OCI-LY3 (cell line): ENCODE measurements around the gene PRXL2B.

Source experiments
- H2AFZ ChIP-seq: fragments of 200-600, 300-600 bp; shearing (Covaris generic); 2 replicates; pipeline ENCODE4 v1.6.0; 2014; ENCODE audit warnings: antibody characterized with exemption, low read depth, low read length
- H3K27ac ChIP-seq: fragments of 200-600, 300-600 bp; sonication (generic); 2 replicates; pipeline ENCODE4 v1.5.1; 2014; ENCODE audit warnings: mild to moderate bottlenecking, low read length, moderate library complexity, mixed read lengths
- H3K27me3 ChIP-seq: fragments of 200-600, 300-600 bp; sonication (generic); 2 replicates; pipeline ENCODE4 v1.6.1; 2014; ENCODE audit warnings: low read depth, low read length, mixed read lengths
- H3K36me3 ChIP-seq: fragments of 200-600, 300-600 bp; sonication (generic); replicated peaks from 2 replicates; pipeline ENCODE3; 2014; ENCODE audit warnings: low read depth, low read length, mixed read lengths
- H3K4me1 ChIP-seq: fragments of 300-600, 200-600 bp; sonication (generic); 2 replicates; pipeline ENCODE4 v1.6.1; 2014; ENCODE audit warnings: low read length, mixed read lengths
- H3K4me2 ChIP-seq: fragments of 200-600, 300-600 bp; sonication (generic); 2 replicates; pipeline ENCODE4 v1.6.1; 2014; ENCODE audit warnings: low read length, mixed read lengths
- H3K4me3 ChIP-seq: fragments of 300-600, 200-600 bp; sonication (generic); 2 replicates; pipeline ENCODE4 v1.5.1; 2014; ENCODE audit warnings: antibody characterized with exemption, mild to moderate bottlenecking, low read length, moderate library complexity
- H3K79me2 ChIP-seq: fragments of 300-600, 200-600 bp; shearing (Covaris generic); 2 replicates; pipeline ENCODE4 v1.6.1; 2014; ENCODE audit warnings: mild to moderate bottlenecking, low read length, mixed read lengths
- H3K9ac ChIP-seq: fragments of 300-600, 200-600 bp; shearing (Covaris generic); 2 replicates; pipeline ENCODE4 v1.6.0; 2014; ENCODE audit warnings: mild to moderate bottlenecking, low read length, moderate library complexity
- H3K9me3 ChIP-seq: fragments of 200-600, 300-600 bp; shearing (Covaris generic); 2 replicates; pipeline ENCODE4 v1.6.1; 2014; ENCODE audit warnings: low read length, mixed read lengths; ENCODE audit not compliant: insufficient read depth
- H4K20me1 ChIP-seq: fragments of 200-600, 300-600 bp; sonication (generic); 2 replicates; pipeline ENCODE4 v1.6.1; 2016; ENCODE audit warnings: low read length, mixed read lengths; ENCODE audit not compliant: insufficient read depth
- CTCF ChIP-seq: fragments of 200-600, 300-600 bp; sonication (generic); IDR thresholded peaks from 2 replicates; pipeline ENCODE4 v1.5.1; 2014; ENCODE audit warnings: antibody characterized with exemption, low read length, low read depth
- EZH2phosphoT487 ChIP-seq: fragments of 200-600 bp; shearing (Covaris generic); IDR thresholded peaks from 2 replicates; pipeline ENCODE4 v1.6.1; 2018; ENCODE audit warnings: antibody characterized with exemption, mixed run types, low read depth

Gene PRXL2B

GRCh38 chr1:2627746-2628145 lies 41.2 kb downstream of the PRXL2B start:
- Histone ChIP-seq H3K9me3 (no peaks in the 10 kb centered on the region), H4K20me1 (no peaks in the 10 kb centered on the region), H3K27me3 (no peaks in the 10 kb centered on the region), H2AFZ (no peak overlapping the region), H3K79me2 (no peaks in the 10 kb centered on the region), H3K4me2 (no peak overlapping the region), H3K9ac (no peak overlapping the region), H3K4me1 (no peaks in the 10 kb centered on the region), H3K4me3 (no peak overlapping the region), H3K27ac (no peak overlapping the region), H3K36me3 (no peaks in the 10 kb centered on the region)
- TF ChIP-seq CTCF: no peak
- no peak for TF ChIP-seq EZH2phosphoT487

DNA sequence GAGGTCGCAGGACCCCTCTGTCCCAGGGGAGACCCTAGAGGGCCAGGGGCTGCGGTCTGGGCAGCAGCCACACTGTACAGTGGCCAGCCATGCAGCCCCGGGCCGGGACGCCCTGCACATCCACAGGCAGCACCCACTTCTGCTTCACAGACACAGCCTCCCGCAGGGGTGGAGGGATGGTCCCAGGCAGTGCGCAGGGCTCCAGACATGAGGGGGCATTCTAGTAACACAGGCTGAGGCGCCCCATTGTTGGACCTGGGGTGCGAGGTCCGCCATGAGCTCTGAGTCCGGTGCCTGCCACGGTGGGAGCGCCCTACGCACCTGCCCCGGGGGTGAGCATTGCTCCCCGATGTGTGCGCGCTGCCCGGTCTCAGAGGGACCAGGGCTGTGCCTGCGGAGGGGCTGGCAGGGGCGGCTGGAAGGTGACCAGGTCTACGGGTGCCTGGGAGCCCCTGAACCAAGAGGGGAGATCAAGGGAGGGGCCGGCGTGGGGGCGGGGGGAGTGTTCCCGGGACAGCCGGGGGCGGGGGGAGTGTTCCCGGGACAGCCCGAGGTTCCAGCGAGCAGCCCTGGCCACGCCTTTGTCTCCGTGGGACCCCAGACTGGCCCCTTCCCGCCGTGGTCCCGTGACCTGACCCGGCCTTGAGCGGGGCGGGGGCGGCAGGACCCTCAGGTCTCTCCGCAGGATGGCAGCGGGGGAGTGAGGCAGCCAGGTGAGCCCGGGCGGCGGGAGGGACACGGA lies 41.8 kb downstream of the PRXL2B start:
- Histone ChIP-seq H3K4me3 (no peak overlapping the region), H3K27me3 (no peaks in the 10 kb centered on the region), H2AFZ (no peak overlapping the region), H3K4me1 (no peaks in the 10 kb centered on the region), H3K4me2 (no peak overlapping the region), H3K9me3 (no peaks in the 10 kb centered on the region), H3K9ac (no peak overlapping the region), H3K27ac (no peak overlapping the region), H4K20me1 (no peaks in the 10 kb centered on the region), H3K36me3 (no peaks in the 10 kb centered on the region), H3K79me2 (no peaks in the 10 kb centered on the region)
- TF ChIP-seq CTCF (no peak), EZH2phosphoT487 (no peak)

DNA sequence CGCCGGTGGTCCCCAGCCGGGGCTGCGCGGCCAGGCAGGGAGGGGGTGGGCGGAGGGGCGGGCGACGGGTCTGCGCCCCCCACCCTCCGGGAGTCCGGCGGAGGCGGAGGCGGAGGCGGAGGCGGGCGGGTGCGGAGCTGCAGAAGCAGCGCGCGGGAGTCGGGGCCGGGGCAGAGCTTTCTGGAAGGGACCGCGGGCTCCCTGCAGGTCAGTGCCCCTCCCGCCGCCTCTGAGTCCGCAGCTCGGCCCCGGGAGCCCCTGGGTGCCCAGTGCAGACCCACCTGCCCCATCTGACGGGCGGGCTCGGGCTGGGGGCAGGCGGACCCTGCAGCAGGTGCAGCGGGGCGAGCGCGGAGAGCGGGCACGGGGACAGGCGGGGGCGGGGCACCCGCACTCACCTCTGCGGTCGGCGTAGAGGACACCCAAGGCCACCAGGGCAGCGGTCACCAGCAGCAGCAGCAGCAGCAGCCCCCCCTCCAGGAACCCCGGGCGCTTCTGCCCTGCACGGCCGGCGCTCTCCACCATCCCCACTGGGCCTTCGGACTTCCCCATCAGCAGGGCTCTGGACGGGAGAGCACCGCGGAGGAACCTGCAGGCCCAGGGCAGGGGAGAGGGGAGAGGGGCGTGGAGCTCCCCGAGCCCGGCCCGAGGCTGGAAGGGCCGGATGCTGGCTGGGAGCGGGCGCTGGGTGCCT lies 42.5 kb downstream of the PRXL2B start:
- no peaks in the 10 kb centered on the region for H3K79me2 ChIP-seq
- H4K20me1 ChIP-seq: no peaks in the 10 kb centered on the region
- no peak for TF ChIP-seq CTCF
- TF ChIP-seq EZH2phosphoT487: no peak
- no peak overlapping the region for H3K4me2 ChIP-seq
- no peaks in the 10 kb centered on the region for H3K9me3 ChIP-seq
- no peaks in the 10 kb centered on the region for H3K27me3 ChIP-seq
- H3K4me1 ChIP-seq: no peaks in the 10 kb centered on the region
- H3K36me3 ChIP-seq: no peaks in the 10 kb centered on the region
- no peak overlapping the region for H3K9ac ChIP-seq
- no peak overlapping the region for H2AFZ ChIP-seq
- no peak overlapping the region for H3K27ac ChIP-seq
- no peak overlapping the region for H3K4me3 ChIP-seq

DNA sequence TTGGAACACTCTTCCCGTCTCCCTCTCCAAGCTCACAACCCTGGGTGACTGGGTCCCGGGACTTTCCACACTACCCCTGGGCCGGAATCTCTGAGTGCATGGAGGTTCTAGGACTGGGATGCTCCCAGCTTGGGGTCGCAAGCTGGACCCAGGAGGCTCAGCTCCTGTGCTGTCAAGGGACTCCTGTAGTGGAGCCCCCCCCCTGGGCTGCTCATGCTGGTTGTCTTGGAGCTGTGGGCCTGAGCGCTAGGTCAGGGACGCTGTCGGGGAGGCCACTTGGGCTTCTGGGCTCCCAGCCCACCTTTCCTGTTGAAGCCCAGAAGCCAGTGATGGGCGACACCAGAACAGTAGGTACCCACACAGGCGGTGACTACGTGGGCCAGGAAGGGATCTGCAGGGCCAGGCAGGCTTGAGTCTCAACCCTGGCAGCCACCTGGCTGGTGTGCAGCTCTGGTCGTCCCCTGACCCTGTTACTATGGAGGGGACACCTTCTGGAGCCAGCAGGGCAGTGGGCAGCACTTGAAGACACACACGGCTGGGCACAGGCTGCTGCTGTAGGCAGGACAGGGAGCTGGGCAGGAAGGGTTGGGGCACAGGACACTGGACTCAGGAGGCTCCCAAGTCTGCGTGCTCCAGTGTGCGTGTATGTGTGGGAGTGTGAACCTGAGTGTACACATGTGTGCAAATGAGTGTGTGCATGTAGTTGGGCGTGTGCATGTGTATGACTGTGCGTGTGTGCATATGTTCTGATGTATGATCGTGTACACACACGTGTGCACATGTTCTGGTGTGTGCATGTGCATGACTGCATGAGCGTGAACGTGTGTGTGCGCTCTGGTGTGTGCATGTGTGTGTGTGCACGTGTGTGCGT lies 43.3 kb downstream of the PRXL2B start:
- no peaks in the 10 kb centered on the region for H3K4me1 ChIP-seq
- no peak overlapping the region for H3K27ac ChIP-seq
- no peaks in the 10 kb centered on the region for H3K36me3 ChIP-seq
- no peaks in the 10 kb centered on the region for H3K9me3 ChIP-seq
- H3K9ac ChIP-seq: no peak overlapping the region
- H3K27me3 ChIP-seq: no peaks in the 10 kb centered on the region
- no peaks in the 10 kb centered on the region for H4K20me1 ChIP-seq
- H2AFZ ChIP-seq: no peak overlapping the region
- no peaks in the 10 kb centered on the region for H3K79me2 ChIP-seq
- no peak overlapping the region for H3K4me3 ChIP-seq
- no peak overlapping the region for H3K4me2 ChIP-seq
- TF ChIP-seq EZH2phosphoT487: no peak
- no peak for TF ChIP-seq CTCF
